Measurements from ENCODE around the gene ULK2. TPM values are rescaled to one million over a fixed set of nuclear protein-coding genes. Genes with fewer than 3 reads are reported as not detected.

Gene ULK2
- total RNA-seq, 5 donors from 2014 or later (not counting 1 experiment from before 2014, with no cell fraction given) = 9.8 to 18.5 (median 10.5) TPM

- Histone ChIP-seq H3K4me3 (ENCODE audit: control insufficient read depth in 1 of 2, extremely low read depth in 1 of 2, low read length in 1 of 2) (no peak overlapping the region), H3K36me3 (ENCODE audit: control insufficient read depth in 2 of 2, extremely low read depth in 1 of 2, insufficient read depth in 1 of 2, low read length in 1 of 2) (no peaks in the 10 kb centered on the region), H3K9me3 (no peaks in the 10 kb centered on the region), H3K27me3 (replicated peaks in 1 of 2; ENCODE audit: control insufficient read depth in 2 of 2, extremely low read depth in 1 of 2, insufficient read depth in 2 of 2, low read length in 1 of 2) (peaks cover 0 to 55% of the 10 kb centered on the region in 2 experiments), H3K4me1 (ENCODE audit: control insufficient read depth in 1 of 2, extremely low read depth in 1 of 2, insufficient read depth in 2 of 2, low read length in 2 of 2) (peaks cover 0 to 7% of the 10 kb centered on the region in 2 experiments), H3K27ac (ENCODE audit: low read length) (no peak overlapping the region)
- DNase-seq = peak in 1 of 35 experiments; percentile 22
- Mint-ChIP-seq H3K4me3 (no peak overlapping the region), H3K4me1 (peaks cover 0 to 2% (median 0%) of the 10 kb centered on the region in 3 donors), H3K9me3 (no peaks in the 10 kb centered on the region), H3K27ac (no peak overlapping the region), H3K36me3 (no peaks in the 10 kb centered on the region), H3K27me3 (peaks cover 14 to 27% of the 10 kb centered on the region in 2 donors)
- ChIA-PET CTCF (interaction anchor here (0.6 to 0.9 kb wide), 3 partner anchors 7 to 326 kb away, joined by 3 to 6 read pairs (median 4); no protein-coding TSS in a partner anchor), POLR2A (no interaction called here)
- no peak for ATAC-seq (replicated peaks in 1 of 4)
- 83% methylated on average over 15 of the region's 24 CpGs for WGBS (ENCODE audit: insufficient coverage)
Observed at GRCh38 chr17:19759568-19760549, 107.9 kb downstream of the ULK2 start.

GRCh38 chr17:19757536-19758180 lies 110.1 kb downstream of the ULK2 start:
- ChIA-PET CTCF (interaction anchor here (0.6 to 1.2 kb wide), 2 partner anchors 10 to 12 kb away, joined by 4 to 5 read pairs; no protein-coding TSS in a partner anchor), POLR2A (no interaction called here)
- H3K9me3 Mint-ChIP-seq = no peaks in the 10 kb centered on the region

GRCh38 chr17:19756546-19756945 lies 111.2 kb downstream of the ULK2 start:
- no peak overlapping the region for H3K27ac ChIP-seq (ENCODE audit: low read length)
- H3K27ac Mint-ChIP-seq = no peak overlapping the region
- ATAC-seq (replicated peaks in 1 of 4) (no peak), DNase-seq (no peak)
- peaks cover 21 to 27% of the 10 kb centered on the region in 2 donors for H3K27me3 Mint-ChIP-seq
- no peaks in the 10 kb centered on the region for H3K4me1 Mint-ChIP-seq
- H3K4me3 ChIP-seq (ENCODE audit: control insufficient read depth in 1 of 2, extremely low read depth in 1 of 2, low read length in 1 of 2) = no peak overlapping the region
- no peaks in the 10 kb centered on the region for H3K9me3 ChIP-seq
- ChIA-PET CTCF (interaction anchor here in 1 of 2 donors (1.1 kb wide), 1 partner anchor 14 kb away, joined by 3 read pairs; no protein-coding TSS in a partner anchor), POLR2A (no interaction called here)
- H3K4me1 ChIP-seq (ENCODE audit: control insufficient read depth in 1 of 2, extremely low read depth in 1 of 2, insufficient read depth in 2 of 2, low read length in 2 of 2) = no peaks in the 10 kb centered on the region
- no peak overlapping the region for H3K4me3 Mint-ChIP-seq
- 83% methylated on average over 8 of the region's 10 CpGs for WGBS (ENCODE audit: insufficient coverage)
- no peaks in the 10 kb centered on the region for H3K9me3 Mint-ChIP-seq
- no peaks in the 10 kb centered on the region for H3K36me3 Mint-ChIP-seq
- H3K36me3 ChIP-seq (ENCODE audit: control insufficient read depth in 2 of 2, extremely low read depth in 1 of 2, insufficient read depth in 1 of 2, low read length in 1 of 2) = no peaks in the 10 kb centered on the region
- H3K27me3 ChIP-seq (replicated peaks in 1 of 2; ENCODE audit: control insufficient read depth in 2 of 2, extremely low read depth in 1 of 2, insufficient read depth in 2 of 2, low read length in 1 of 2) = peaks cover 0 to 50% of the 10 kb centered on the region in 2 experiments

More at GRCh38 chr17:19757536-19758180, 110.1 kb downstream of the ULK2 start:
- peaks cover 0 to 60% of the 10 kb centered on the region in 2 experiments for H3K27me3 ChIP-seq (replicated peaks in 1 of 2; ENCODE audit: control insufficient read depth in 2 of 2, extremely low read depth in 1 of 2, insufficient read depth in 2 of 2, low read length in 1 of 2)
- peaks cover 0 to 5% of the 10 kb centered on the region in 2 experiments for H3K4me1 ChIP-seq (ENCODE audit: control insufficient read depth in 1 of 2, extremely low read depth in 1 of 2, insufficient read depth in 2 of 2, low read length in 2 of 2)
- H3K4me3 ChIP-seq (ENCODE audit: control insufficient read depth in 1 of 2, extremely low read depth in 1 of 2, low read length in 1 of 2) = no peak overlapping the region
- WGBS (ENCODE audit: insufficient coverage) = 83% methylated on average over 7 of the region's 12 CpGs
- no peaks in the 10 kb centered on the region for H3K36me3 ChIP-seq (ENCODE audit: control insufficient read depth in 2 of 2, extremely low read depth in 1 of 2, insufficient read depth in 1 of 2, low read length in 1 of 2)
- Mint-ChIP-seq H3K27ac (no peak overlapping the region), H3K27me3 (peaks cover 21 to 27% of the 10 kb centered on the region in 2 donors), H3K36me3 (no peaks in the 10 kb centered on the region), H3K4me3 (no peak overlapping the region), H3K4me1 (no peaks in the 10 kb centered on the region)
- no peak overlapping the region for H3K27ac ChIP-seq (ENCODE audit: low read length)
- DNase-seq = no peak
- ATAC-seq (replicated peaks in 1 of 4) = no peak
- H3K9me3 ChIP-seq = no peaks in the 10 kb centered on the region

GRCh38 chr17:19755821-19756510 lies 111.8 kb downstream of the ULK2 start:
- Mint-ChIP-seq H3K27me3 (peaks cover 25 to 27% of the 10 kb centered on the region in 2 donors), H3K4me1 (no peaks in the 10 kb centered on the region), H3K4me3 (no peak overlapping the region), H3K27ac (no peak overlapping the region), H3K9me3 (no peaks in the 10 kb centered on the region), H3K36me3 (no peaks in the 10 kb centered on the region)
- Histone ChIP-seq H3K27me3 (replicated peaks in 1 of 2; ENCODE audit: control insufficient read depth in 2 of 2, extremely low read depth in 1 of 2, insufficient read depth in 2 of 2, low read length in 1 of 2) (peaks cover 0 to 51% of the 10 kb centered on the region in 2 experiments), H3K36me3 (ENCODE audit: control insufficient read depth in 2 of 2, extremely low read depth in 1 of 2, insufficient read depth in 1 of 2, low read length in 1 of 2) (no peaks in the 10 kb centered on the region), H3K4me3 (ENCODE audit: control insufficient read depth in 1 of 2, extremely low read depth in 1 of 2, low read length in 1 of 2) (no peak overlapping the region), H3K9me3 (no peaks in the 10 kb centered on the region), H3K27ac (ENCODE audit: low read length) (no peak overlapping the region), H3K4me1 (ENCODE audit: control insufficient read depth in 1 of 2, extremely low read depth in 1 of 2, insufficient read depth in 2 of 2, low read length in 2 of 2) (no peaks in the 10 kb centered on the region)
- CTCF ChIA-PET = interaction anchor here in 1 of 2 donors (1.1 kb wide), 1 partner anchor 13 kb away, joined by 3 read pairs; no protein-coding TSS in a partner anchor
- POLR2A ChIA-PET = no interaction called here
- ATAC-seq (replicated peaks in 1 of 4) (no peak), DNase-seq (no peak)
- 63% methylated on average over 7 of the region's 11 CpGs for WGBS (ENCODE audit: insufficient coverage)

- WGBS (ENCODE audit: insufficient coverage) = 71% methylated on average over 5 of the region's 6 CpGs
- no peak for ATAC-seq (replicated peaks in 1 of 4)
- Mint-ChIP-seq H3K36me3 (no peaks in the 10 kb centered on the region), H3K9me3 (no peaks in the 10 kb centered on the region), H3K27me3 (peaks cover 24 to 27% of the 10 kb centered on the region in 2 donors), H3K27ac (no peak overlapping the region), H3K4me1 (no peaks in the 10 kb centered on the region), H3K4me3 (no peak overlapping the region)
- H3K27ac ChIP-seq (ENCODE audit: low read length) = no peak overlapping the region
- POLR2A ChIA-PET = no interaction called here
- no peak for DNase-seq
- CTCF ChIA-PET = interaction anchor here in 1 of 2 donors (1.1 kb wide), 1 partner anchor 13 kb away, joined by 3 read pairs; no protein-coding TSS in a partner anchor
- H3K9me3 ChIP-seq = no peaks in the 10 kb centered on the region
- peaks cover 0 to 54% of the 10 kb centered on the region in 2 experiments for H3K27me3 ChIP-seq (replicated peaks in 1 of 2; ENCODE audit: control insufficient read depth in 2 of 2, extremely low read depth in 1 of 2, insufficient read depth in 2 of 2, low read length in 1 of 2)
- no peak overlapping the region for H3K4me3 ChIP-seq (ENCODE audit: control insufficient read depth in 1 of 2, extremely low read depth in 1 of 2, low read length in 1 of 2)
- no peaks in the 10 kb centered on the region for H3K4me1 ChIP-seq (ENCODE audit: control insufficient read depth in 1 of 2, extremely low read depth in 1 of 2, insufficient read depth in 2 of 2, low read length in 2 of 2)
- no peaks in the 10 kb centered on the region for H3K36me3 ChIP-seq (ENCODE audit: control insufficient read depth in 2 of 2, extremely low read depth in 1 of 2, insufficient read depth in 1 of 2, low read length in 1 of 2)
Observed at GRCh38 chr17:19755392-19755791, 112.3 kb downstream of the ULK2 start.

Measured in T-cell (primary cell).